ENCODE measurements around the gene SYT15B. TPM values are rescaled to one million over a fixed set of nuclear protein-coding genes. Genes with fewer than 3 reads are reported as not detected.
"Not testable (repeated sequence)": the region's sequence is repeated elsewhere in the genome, so short reads cannot be mapped to it uniquely, and the experiment has no call there.

SYT15B gene
- total RNA-seq = not detected

- not testable (repeated sequence) for DNase-seq
These were observed at the start of gene SYT15B for GRCh38 chr10:47763554-47764175. Gene SYT15B (minus strand): TSS chr10:47763592. CDS start chr10:47762640, 952 bp downstream.

DNA sequence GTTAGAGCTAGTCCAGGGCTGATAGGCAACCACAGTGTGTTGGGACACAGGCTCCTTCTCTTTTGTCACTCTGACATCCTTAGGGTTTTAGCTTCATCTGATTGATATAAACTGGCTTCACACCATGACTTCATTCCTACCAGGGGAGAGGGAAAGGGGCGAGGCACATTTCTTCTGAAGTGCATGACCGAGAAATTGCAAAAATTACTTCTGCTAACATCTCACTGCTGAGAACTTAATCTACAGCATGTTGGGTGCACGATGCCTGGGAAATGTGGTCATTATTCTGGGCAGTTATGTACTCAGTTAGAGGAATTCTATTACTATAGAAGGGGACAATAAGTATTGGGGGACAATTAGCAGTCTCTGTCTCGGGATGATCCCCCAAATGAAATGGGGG lies 16.2 kb upstream of the SYT15B start:
- not testable (repeated sequence) for DNase-seq

DNA sequence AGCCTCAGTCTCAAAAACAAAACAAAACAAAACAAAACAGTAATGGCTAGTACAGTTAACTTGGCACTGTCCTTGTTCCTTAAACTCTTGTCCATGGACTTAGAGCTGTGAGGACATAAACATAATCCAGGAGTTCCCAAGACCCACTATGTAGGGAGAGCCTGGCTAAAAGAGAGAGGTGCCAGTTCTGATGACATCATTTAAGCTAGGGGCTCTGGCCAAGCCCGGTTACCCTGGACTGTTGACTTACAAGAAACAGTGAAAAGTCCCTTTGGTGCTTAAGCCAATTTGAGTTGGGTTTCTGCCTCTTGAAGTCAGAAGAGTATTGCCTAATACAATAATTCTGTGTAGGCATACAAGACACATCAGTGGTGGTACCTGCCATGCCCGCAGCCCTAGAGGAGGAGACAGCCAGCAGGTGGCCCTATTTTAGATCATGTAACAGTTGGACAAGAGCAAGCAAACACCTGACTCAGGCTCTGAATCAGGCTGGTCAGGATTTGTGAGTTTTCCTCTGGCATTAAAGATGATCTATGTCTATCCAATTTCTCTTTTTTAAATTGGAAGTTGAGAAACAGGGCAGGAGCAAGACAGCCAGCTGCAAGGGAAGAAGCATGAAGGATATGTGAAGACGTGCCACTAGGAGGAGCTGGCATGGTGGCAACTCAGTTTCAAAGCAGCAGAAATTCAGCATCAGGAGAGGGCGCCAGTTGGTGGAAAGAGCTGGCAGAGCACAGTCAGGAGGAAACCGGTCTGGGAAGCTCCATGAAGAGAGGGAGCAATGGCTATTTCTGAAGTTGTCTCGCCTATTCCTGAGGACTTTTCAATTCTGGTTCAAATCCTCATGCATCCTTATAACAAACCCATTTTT lies 12.2 kb upstream of the SYT15B start:
- peak; percentile 28 for DNase-seq

GRCh38 chr10:47770745-47771144 lies 7.4 kb upstream of the SYT15B start:
- DNase-seq = not testable (repeated sequence)

GRCh38 chr10:47768578-47769115 lies 5.3 kb upstream of the SYT15B start:
- not testable (repeated sequence) for DNase-seq

GRCh38 chr10:47768085-47768484 lies 4.7 kb upstream of the SYT15B start:
- not testable (repeated sequence) for DNase-seq

DNA sequence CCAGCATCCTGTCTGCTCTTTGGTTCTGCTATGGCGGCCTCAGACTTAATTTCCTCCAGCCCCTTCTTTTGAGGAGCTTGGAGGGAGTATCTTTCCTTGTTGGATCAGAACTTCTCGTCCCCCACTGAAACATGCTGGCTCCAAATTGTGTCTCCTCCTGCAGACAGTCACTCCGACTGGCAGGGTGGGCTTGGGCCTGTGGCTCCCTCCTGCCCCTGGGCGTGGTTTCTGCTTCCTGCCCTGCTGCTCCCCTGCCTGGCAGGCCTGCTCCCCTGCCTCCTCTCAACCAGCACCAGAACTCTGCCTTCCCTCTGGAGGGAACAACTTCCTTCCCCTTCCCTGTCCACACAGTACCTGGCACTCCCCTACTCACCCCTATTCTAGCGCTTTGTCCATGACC lies 3.8 kb upstream of the SYT15B start:
- not testable (repeated sequence) for DNase-seq

- not testable (repeated sequence) for DNase-seq
These were observed 1.8 kb upstream of the SYT15B start for GRCh38 chr10:47765232-47765631.

GRCh38 chr10:47762674-47763553 lies 478 bp downstream of the SYT15B start:
- DNase-seq = not testable (repeated sequence)

- DNase-seq = not testable (repeated sequence)
These were observed 4.5 kb downstream of the SYT15B start for GRCh38 chr10:47758855-47759254.

DNA sequence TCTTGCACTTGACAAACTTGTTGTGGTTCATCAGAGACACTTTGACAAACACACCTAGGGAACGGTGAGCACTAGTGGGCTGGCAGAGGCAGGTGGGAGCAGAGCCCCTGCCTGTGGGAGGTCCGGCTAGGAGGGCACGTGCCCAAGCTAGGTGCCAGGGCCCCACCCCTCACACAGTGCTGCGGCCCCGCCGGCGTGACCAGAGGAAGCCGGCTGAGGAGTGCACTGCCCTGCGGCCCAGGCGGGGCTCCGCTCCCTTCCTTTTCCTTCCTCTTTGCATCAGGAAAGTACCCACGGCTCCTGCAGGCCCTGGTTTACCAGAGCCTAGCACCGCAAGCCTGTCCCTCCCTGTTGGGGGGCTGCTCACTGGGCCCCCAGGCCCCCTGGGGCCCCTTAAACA lies 7.2 kb downstream of the SYT15B start:
- not testable (repeated sequence) for DNase-seq

DNA sequence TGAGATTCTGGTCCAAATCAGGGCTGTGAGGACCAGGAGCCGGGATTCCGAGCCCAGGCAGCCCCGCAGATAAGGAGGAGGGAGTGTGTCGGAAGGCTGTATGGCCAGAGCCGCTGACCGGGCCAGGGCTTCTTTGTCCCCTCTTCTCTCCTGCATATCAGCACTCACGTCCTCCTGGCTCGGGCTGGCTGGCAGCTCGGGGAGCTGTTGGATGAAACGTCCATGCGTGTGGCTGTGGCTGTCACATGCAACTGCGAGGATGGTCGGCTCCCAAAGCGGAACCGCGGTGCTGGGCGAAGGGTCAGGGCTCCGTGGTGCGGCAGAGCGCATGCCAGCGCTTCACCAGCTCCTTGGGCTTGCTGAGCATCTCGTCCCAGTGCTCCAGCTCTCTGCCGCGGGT lies 9.5 kb downstream of the SYT15B start:
- DNase-seq = not testable (repeated sequence)

DNA sequence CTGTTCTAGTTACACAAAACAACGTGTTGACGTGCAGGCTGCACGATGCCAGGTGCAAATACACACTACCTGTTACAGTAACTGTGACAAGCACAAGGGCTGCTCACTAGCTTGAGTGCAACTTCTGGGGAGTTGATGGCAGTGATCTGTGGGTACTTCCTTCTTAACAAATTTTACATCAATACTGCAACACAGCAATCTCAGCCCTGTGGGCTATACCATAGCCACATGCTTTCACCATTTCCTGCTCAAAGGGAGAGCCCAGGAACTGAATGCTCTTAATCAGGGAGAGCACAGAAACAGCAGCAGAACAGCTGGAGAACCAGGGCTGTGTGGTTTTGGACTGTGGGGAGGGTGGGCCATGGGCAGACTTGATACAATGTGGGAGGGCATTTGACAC lies 10.2 kb downstream of the SYT15B start:
- DNase-seq = not testable (repeated sequence)

GRCh38 chr10:47751821-47752220 lies 11.6 kb downstream of the SYT15B start:
- not testable (repeated sequence) for DNase-seq

DNA sequence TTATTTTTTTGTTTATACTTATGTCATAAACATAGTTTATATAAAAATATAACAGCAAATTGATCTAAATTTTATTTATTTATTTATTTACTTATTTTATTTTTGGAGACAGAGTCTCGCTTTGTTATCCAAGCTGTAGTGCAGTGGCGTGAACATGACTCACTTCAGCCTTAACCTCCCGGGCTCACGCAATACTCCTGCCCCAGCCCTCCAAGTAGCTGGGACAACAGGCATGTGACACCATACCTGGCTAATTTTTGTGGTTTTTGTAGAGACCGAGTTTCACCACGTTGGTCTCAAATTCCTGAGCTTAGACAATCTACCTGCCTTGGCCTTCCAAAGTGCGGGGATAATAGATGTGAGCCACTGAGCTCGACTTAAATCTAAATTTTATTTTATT lies 13.0 kb downstream of the SYT15B start:
- not testable (repeated sequence) for DNase-seq

- not testable (repeated sequence) for DNase-seq
These were observed 16.5 kb downstream of the SYT15B start for GRCh38 chr10:47746780-47747376.

DNA sequence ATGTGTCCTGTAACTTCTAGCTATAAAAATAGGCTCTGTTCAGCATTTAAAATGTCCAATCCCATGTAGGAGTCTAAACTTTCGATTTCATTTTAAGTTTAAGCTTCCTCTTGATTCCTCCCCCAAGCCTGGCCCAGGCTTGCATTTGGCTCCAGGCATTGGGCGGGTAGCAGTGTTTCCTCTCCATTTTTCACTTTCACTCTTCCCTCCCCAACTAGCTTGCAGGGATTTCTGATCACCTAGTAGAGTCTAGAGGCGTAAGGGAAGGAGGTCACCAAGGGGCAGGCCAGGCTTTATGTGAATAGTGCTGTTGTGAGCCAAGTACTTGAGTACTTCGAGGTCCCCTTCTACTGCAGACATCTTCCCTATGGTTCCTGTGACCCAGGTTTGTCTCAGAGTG lies 18.5 kb downstream of the SYT15B start:
- not testable (repeated sequence) for DNase-seq

- DNase-seq = not testable (repeated sequence)
These were observed 19.5 kb downstream of the SYT15B start for GRCh38 chr10:47743611-47744550.

GRCh38 chr10:47740868-47741267 lies 22.5 kb downstream of the SYT15B start:
- not testable (repeated sequence) for DNase-seq

DNA sequence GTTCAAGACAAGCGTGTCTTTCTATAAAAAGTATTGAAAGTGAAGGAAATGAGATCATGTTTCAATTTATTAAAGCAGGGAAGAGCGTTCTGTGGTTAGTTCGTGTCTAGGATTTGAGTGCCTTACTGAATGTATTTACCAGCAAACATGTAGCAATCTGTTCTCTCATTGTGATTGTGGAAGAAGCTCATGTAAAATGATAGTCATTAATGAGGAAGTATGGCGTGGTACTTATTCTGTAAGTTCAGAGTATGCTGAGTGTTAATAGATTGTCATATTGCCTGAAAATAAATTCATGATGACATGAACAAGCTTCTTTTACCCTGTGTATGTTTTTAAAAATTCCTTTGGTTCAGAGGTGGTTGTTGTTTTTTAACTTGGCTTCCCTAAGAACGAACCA lies 32.5 kb downstream of the SYT15B start:
- DNase-seq = not testable (repeated sequence)

Data from occipital lobe (tissue), 2 donors.